Cerebellar cortex (tissue), 1 donor: ENCODE measurements around the gene PRKAB1.
A peak's percentile ranks its signal among the peaks of the same experiment; 100 is the strongest.
"Not testable (repeated sequence)": the region's sequence is repeated elsewhere in the genome, so short reads cannot be mapped to it uniquely, and the experiment has no call there.

Experiments
- DNase-seq: peaks from one replicate; pipeline ENCODE4 v3.0.0-alpha.2; 2015; ENCODE audit warnings: low spot score

The PRKAB1 gene

DNA sequence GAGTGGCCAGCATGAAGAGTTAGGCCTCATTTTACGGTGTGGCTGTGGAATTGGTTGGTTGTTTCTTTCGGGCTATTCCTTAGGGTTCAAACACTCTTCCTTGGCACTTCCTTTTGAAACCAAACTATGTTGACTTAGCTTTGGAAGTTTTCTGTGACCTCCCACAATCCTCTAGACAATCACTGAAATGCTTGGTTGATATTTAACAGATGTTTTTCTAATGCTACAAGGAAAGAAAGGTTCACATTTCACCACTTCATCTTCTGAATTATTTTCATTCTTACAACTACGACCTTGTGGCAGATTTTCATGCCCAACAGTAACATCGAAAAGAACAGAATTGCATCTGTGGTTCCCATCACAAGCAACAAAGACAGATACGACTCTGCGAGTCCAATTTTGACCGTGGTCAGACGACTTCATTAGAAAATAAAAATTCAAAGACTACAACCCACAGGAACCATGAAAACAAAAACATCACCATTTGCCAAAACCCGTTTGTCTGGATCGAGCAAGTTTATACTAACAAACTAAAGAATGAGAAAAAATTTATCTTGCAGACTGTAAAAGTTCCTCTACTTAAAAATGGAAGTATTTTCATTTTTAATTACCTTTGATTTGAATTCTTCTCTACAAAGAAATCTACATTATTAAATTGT, 16.9 kb downstream of the PRKAB1 start:
- DNase-seq: no peak

DNA sequence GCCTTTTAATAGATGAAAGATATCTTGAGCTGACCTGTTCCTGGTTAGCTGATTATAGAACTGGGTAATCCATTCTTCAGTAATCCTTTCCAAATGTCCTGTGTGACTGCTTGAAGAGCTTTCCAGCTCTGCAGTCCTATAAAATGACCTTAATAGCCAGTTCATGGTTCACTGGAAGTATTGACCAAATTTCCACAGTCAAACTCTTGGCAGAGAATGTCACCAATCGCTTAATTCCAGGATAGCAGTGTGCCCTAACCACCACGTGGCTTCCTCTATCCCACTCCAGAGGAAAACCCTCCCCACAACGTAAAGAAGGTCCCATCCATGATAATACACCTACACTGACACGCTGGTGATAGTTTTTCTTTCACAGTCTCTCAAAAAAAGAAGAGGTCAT, 17.4 kb downstream of the PRKAB1 start:
- no peak for DNase-seq

DNA sequence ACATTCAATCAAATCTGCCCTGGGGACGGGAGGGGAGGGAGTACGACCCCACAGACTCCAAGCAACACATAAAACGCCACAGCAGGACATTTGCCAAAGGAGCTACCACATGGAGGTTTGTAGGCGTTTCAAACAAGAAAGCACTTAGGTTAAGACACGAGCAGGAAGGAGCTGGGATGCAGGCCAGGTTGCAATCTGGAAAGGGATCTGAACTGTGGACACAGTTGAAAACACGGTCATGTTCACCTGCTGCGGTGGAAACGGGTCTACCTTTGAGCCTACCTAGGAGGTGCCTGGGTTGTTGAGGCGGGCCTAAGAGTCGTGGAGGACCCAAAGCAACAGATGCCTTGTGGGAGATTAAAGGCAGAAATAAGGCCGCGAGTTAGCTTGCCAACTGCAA, 18.4 kb downstream of the PRKAB1 start:
- DNase-seq: no peak

DNA sequence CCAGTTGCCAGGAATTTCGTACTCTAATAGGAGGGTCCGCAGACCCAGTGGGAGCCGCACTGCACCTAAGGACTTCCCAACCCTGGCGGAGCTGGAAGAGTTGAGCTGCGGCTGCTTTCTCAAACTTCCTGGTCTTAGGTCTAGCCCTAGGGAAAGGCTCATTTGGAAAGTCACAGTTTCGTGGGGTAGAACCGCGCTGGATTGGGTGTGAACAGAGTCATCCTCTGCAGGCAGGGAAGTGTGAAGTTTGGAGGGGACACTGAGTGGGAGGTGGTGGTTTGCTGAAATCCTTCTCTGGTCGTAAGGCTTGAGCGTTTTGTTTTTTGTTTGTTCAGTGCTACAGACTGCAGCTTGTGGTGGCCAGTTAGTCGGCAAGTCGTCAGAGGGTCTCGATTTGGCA, 18.8 kb downstream of the PRKAB1 start:
- DNase-seq: no peak

DNA sequence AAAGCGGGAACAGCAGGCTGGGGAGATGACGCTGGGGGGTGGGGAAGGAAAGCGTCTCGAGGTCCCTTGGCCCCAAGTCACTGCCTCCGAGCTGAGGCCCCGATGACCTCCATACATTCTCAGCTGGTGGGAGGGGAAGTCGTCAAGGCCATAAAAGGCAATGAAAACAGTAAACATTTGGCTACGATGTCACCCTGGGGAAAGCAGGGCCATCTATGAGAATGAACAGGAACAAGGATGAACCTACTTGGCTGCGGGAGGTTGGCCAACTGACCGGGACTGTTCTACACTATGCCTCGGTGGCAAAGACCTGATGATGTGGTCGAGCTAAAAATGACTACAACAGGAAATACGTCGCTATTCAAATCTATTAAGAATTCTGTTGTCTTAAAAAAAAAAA, 19.5 kb downstream of the PRKAB1 start:
- no peak for DNase-seq

DNA sequence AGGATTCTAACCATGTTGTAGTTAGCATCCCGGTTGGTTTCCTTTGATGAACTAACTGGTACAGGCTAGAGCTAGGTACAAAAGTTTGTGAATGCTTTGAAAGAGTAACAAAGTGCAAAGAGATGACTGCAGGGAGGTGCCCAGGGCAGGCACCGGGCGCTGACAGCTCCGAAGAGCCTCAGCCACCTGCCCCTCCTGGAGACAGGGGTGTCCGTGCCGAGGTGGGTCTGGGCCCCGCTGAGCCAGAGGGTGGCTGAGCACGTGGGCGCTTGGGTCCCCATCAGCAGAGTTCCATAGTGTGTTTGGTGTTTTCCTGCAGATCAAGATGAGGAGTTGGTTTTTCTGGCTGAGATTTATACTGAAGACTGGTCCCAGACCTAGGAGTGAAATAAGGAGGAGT, 19.9 kb downstream of the PRKAB1 start:
- DNase-seq: no peak

DNA sequence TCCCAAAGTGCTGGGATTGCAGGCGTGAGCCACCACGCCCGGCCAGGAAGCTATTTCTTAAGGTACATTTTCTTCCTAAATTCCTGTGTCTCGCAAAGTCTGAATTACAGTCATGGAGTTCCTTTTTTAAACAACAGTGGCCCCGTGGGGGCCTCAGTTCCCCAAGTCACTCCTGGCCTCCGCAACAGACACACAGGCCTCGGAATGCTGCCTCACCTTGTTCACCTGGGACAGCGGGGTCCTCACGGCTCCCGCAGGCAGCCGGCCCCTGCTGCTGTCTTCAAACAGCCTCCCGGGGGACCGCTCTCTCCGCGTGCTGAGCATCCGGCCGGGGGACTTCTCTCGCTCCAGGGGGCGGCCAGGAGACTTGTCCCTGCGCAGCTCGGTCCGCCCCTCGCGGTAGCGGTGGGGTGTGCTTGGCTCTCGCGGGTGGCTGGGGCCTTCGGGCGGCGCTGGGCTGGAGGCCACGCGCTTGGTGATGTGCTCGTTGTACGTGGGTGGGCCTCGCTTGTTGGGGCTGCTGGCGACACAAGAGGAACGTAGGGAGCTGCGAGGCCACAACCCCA, 22.1 kb downstream of the PRKAB1 start:
- no peak for DNase-seq

DNA sequence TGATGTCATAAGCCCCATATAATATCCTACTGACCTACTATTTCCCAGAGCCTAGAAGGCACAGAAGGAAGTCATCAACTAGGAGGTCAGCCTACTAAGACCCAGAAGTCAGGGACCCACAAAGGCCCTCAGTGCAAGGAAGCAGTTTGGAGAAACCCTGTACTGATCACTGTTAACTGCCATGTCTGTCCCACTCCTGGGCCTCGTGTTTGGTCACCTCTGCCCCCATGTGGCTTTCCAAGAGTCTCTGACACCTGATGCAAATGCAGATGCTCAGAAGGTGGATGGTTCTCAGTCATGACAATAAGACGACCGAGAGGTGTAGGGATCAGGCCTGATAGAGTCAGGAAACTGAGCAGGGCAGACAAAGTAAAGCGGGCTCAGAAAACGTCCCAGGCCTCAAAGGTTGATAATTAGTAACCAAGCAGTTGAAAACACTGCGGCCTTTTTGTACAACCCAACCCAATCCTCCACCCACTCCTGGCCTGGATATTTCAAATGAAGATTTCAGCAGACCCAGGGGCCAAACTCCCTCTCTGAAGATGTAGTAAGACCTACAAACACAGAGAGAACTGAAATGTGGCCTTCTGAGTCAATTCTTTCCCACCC, 23.4 kb downstream of the PRKAB1 start:
- DNase-seq: no peak

DNA sequence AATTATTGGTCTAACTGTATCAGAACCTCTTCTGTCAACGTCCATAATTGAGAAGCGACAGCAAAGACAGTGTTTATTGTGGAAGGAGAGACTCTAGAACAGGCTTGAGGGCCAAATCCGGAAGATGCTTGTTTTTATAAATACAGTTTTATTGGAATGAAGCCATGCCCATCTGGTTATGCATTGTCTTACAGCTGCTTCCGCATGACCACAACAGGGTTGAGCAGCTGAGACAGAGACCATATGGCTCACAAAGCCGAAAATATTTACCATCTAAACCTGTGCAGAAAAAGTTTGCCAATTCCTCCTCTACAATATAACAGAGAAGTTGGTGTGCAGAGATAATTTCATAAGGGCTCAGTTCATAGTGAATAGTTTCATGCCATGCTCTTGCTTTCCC, 24.5 kb downstream of the PRKAB1 start:
- DNase-seq: no peak

DNA sequence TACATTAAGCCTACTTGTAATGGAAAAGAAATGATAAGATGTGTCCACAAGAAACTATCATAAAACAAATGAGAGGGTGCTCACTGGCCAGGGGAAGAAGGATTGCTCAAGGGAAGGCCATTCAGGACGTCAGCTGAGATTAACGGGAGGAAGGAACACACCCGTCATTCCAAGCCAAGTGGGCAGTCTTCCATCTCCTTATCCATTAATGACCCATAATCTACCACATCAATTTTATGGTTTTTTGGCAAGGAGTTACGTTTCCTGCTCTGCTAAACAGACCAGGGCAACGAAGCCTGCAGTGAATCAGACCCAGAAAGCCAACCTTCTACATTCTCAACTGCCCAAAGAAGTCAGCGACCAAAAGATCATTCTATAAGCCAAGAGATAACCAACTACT, 25.1 kb downstream of the PRKAB1 start:
- DNase-seq: peak; percentile 13

DNA sequence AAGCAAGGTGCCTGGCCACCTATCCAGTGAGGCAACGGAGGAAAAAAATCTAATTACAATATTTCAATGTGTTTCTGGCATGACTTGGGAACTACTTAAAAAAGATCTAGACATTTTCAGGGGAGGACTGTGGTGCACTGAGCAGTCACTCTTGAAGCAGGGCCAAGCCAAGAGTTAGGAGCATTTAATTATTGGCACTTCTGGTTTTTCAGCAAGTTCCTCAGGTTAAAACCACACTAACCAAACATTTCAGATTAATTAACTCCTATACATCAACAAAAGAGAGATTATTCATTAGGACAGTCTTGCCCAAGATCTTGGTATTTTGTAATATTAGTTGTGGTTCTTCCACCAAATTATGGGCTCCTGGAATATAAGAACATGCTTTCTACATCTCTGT, 25.6 kb downstream of the PRKAB1 start:
- no peak for DNase-seq

DNA sequence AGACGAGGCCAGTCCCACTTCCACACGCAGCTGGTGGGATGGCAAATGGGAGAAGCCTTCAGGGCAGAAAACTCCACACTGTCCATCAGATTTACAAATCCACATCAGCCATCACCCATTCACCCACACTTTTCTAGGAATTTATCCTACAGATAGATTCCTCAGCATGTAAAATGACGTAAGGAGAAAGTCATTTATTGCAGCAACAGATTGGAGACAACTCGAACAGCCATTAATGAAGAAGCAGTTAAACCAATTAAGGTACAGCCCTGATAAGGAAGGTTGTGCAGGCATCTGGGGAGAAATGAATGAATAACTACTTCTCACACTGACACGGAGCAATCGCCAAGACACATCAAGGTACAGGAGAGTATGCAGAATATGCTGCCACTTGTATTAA, 26.2 kb downstream of the PRKAB1 start:
- no peak for DNase-seq

DNA sequence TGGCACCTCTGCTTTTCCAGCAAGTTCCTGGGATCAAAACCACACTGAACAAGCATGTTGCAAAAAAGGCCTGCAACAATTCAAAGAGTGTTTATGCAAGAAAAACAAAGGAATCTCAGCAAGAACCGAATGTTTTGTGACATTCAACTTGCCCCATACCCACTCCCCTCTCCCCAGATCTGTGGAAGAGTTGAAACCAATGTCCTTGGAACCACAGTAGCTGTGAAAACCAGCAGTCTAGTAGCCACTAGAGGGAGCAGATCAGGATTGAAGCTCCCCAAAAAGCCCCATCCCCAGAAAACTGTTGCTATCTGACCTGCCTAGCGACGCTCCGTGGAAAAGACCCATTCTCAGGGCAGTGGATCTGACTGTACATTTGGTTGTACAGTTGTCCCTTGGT, 27.1 kb downstream of the PRKAB1 start:
- no peak for DNase-seq

DNA sequence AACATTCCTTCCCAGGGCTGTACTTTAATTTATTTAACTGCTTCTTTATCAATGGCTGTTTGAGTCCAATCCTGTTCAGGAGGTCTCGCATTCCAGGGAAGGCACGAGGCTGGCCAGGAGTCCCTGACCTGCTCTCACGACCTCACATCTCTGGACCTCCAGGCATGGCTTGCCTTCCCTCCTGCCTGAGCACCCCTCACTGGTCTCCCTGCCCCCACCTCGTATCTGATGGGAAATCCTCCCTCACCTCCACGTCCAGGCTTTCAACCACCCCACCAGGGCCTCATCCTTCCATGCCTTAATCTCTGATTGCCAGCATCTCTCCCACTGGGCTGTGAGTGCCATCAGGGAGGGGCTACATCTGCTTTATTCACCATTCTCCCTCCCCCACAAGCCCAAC, 29.0 kb downstream of the PRKAB1 start:
- DNase-seq: no peak

DNA sequence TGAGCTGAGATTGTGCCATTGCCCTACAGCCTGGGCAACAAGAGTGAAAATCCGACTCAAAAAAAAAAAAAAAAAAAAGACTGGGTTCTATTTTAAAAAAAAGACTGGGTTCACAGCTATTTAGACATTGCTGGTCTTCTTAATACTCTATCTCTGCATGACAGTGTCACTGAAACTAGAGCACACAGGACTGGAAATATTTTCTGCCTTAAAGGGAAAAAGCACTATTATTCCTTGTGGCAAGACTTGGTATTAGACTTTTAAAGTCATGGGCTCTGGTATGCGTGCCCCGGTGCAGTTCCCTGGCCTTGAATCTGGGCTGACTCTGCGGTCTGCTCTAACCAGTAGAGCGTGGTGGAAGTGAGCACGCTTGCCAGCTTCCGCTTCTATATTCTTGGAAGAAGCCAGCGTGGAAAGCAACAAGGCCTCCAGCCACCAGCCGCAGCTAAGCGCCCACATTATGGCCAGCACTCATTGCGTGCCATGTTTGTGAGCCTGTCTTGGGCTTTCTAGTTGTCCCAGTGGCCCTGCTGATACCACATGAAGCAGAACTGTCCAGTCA, 31.3 kb downstream of the PRKAB1 start:
- peak; percentile 19 for DNase-seq

DNA sequence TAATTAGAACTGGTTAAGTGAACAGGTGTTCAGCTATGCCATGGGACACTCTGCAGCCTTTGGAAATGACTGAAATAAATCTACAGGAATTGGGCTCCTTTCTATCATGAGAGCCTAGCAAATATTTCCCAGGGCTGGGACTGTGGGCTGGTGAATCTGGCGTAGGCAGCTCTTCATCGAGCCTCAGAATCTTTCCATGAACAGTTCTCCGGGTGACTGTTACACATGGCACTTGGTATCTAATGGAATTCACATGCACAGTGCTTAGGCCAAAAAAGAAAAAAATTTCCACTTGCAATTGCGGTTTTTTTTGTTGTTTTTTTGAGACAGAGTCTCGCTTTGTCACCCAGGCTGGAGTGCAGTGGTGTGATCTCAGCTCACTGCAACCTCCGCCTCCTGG, 32.1 kb downstream of the PRKAB1 start:
- no peak for DNase-seq

DNA sequence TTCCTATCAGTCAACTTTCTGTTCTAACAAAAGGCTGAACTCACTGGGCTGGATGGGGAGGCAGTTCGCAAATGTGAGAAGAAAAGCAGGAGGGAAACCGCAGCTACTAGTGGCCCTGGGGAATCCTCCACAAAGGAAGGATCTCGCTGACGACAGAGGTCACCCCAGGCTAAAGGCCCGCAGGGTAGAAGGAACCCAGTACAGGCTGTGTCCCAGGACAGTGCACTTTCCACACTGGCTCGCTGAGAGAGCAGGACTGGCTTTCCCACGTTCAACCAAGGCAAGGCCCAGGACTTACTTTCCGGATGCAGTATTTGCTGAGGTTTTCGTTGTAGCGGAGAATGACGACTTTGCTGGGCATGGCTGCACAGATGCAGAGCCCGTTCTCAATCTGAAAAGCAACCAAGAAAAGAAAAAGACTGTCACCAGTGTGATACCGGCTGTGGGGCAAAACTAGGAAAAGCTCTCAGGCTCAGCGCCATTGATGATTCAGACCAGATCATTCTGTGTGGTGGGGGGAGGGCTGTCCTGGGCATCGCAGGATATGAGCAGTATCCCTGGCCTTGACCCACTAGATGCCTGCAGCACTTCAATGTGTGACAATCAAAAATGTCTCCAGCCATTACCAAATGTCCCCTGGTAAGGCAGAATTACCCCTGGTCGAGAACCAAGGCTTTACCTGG, 36.3 kb downstream of the PRKAB1 start:
- no peak for DNase-seq

DNA sequence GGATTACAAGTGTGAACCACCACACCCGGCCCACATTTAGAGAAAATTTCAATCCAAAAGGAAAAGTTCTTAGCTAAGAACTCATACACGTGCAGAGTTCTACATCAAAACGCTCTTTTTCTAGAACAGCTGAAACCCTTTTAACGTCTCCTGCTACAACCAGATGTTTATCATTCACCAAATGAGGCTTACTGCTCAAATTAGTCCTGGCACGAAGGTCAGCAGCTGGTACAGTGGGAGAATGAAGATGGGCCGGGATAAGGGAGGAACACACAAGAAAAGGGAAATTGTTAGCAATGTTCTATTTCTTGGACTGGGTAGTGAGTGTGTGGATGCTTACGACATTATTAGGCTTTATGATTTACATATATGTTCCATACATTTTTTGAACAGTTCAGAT, 37.2 kb downstream of the PRKAB1 start:
- no peak for DNase-seq

DNA sequence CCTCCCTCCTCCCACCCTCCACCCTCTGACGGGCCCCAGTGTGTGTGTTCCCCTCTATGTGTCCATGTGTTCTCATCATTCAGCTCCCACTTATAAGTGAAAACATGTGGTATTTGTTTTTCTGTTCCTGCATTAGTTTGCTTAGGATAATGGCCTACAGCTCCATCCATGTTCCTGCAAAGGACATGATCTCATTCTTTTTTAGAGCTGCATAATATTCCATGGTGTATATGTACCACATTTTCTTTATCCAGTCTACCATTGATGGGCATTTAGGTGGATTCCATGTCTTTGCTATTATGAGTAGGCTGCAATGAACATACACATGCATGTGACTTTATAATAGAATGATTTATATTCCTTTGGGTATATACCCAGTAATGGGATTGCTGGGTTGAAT, 38.5 kb downstream of the PRKAB1 start:
- DNase-seq: not testable (repeated sequence)

DNA sequence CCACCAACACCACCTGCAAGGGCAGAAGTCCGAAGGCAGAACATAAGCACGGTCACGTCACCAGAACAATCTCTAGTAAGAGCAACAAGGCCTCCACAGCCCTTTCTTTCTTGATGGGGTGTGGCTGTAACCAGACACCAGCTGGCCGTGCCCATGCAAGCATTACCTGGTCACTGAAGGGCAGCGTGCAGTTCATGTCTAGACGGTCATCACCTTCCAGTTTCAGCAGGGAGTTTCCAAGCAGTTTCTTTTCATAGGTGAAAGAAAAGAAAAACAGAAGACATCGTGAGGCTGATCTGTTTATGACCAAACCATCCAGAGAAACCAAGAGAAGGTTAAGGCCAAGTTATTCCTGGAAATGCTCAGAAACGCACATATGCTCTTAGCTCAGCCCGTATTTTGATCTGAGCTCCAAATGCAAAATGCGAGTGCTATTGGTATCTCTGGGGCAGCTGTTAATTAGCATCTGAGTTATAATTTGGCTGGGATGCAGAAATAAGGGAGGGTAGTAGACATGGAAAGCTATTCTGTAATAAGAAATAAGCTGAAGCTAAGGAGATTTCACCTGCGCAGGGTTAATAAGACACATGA, 42.5 kb downstream of the PRKAB1 start:
- DNase-seq: no peak

DNA sequence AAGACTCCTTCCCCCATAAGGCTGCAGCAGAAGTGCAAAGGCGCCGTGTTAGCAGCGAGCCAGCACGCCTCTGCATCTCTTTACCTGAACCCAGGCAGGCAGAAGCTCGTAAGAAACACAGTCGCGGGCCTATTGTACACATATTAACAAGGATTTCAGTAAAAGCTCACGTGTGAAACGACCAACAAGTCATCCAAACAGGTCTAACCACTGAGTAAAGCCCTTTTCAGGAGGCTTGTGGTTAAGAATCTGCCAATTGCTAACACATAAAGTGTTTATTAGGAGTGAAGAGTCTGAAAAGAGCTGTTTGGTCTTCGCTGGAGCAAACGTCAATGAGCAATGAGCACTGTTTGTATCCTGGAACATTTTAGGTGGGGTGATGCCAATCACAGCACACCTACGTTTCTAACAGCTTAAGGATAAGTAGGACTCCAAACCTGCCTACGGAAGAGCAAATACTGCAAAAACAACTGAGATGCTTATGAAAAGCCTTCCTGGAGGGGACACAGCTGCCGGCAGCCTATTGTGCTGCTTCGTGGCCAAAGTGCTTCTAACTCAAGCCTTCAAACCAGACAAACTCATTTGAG, 43.1 kb downstream of the PRKAB1 start:
- no peak for DNase-seq

DNA sequence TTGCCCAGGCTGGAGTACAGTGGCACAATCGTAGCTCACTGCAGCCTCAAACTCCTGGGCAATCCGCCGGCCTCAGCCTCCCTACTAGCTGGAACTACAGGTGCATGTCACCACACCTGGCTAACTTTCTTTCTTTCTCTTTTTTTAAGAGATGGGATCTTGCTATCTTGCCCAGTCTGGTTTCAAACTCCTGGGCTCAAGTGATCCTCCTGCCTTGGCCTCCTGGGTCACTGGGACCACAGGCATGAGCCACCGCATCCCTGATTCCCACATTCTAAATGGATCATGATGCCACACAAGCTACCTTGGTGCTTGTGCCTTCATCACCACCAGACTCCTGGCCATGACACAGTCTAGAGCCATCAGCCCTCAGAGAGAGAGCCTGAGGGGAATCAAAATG, 43.8 kb downstream of the PRKAB1 start:
- DNase-seq: no peak
